Neural cell (in vitro differentiated cells): ENCODE measurements around the gene EDAR.

Experiments used
- EP300 ChIP-seq: fragments of 450-650 bp; conservative IDR thresholded peaks from 2 replicates; pipeline ENCODE4 v1.6.1; 2014; ENCODE audit warnings: antibody characterized with exemption, mild to moderate bottlenecking, moderate library complexity; ENCODE audit not compliant: poor library complexity, severe bottlenecking
- EZH2 ChIP-seq: fragments of 200-600, 300-800 bp; shearing (Covaris generic), sonication (generic); IDR thresholded peaks from 2 replicates; pipeline ENCODE4 v1.6.1; 2014; ENCODE audit warnings: antibody characterized with exemption, low read length, borderline replicate concordance, mild to moderate bottlenecking; ENCODE audit not compliant: insufficient read depth, poor library complexity, severe bottlenecking
- MXI1 ChIP-seq: fragments of 450-650 bp; conservative IDR thresholded peaks from 2 replicates; pipeline ENCODE4 v1.6.1; 2014; ENCODE audit warnings: antibody characterized with exemption, mild to moderate bottlenecking; ENCODE audit not compliant: poor library complexity, severe bottlenecking
- POLR2AphosphoS5 ChIP-seq: IDR thresholded peaks from 2 replicates; pipeline ENCODE4 v1.6.1; 2012
- RAD21 ChIP-seq: fragments of 450-650 bp; conservative IDR thresholded peaks from 2 replicates; pipeline ENCODE4 v1.6.1; 2014; ENCODE audit warnings: antibody characterized with exemption, mild to moderate bottlenecking, moderate library complexity
- SMC3 ChIP-seq: fragments of 450-650 bp; conservative IDR thresholded peaks from 2 replicates; pipeline ENCODE4 v1.6.1; 2014; ENCODE audit warnings: antibody characterized with exemption, mild to moderate bottlenecking, moderate library complexity; ENCODE audit not compliant: poor library complexity
- TAF1 ChIP-seq: IDR thresholded peaks from 2 replicates; pipeline ENCODE4 v1.6.1; 2012; ENCODE audit warnings: low read depth
- TF ChIP-seq, protein P1 (sequence below): fragments of 450-650 bp; IDR thresholded peaks from 2 replicates; pipeline ENCODE4 v1.5.1; 2014; ENCODE audit warnings: antibody characterized with exemption, mild to moderate bottlenecking, moderate library complexity; ENCODE audit not compliant: poor library complexity, severe bottlenecking
- TF ChIP-seq, protein P2 (sequence below): IDR thresholded peaks from 2 replicates; pipeline ENCODE4 v1.6.1; 2012; ENCODE audit warnings: borderline replicate concordance

DNA sequence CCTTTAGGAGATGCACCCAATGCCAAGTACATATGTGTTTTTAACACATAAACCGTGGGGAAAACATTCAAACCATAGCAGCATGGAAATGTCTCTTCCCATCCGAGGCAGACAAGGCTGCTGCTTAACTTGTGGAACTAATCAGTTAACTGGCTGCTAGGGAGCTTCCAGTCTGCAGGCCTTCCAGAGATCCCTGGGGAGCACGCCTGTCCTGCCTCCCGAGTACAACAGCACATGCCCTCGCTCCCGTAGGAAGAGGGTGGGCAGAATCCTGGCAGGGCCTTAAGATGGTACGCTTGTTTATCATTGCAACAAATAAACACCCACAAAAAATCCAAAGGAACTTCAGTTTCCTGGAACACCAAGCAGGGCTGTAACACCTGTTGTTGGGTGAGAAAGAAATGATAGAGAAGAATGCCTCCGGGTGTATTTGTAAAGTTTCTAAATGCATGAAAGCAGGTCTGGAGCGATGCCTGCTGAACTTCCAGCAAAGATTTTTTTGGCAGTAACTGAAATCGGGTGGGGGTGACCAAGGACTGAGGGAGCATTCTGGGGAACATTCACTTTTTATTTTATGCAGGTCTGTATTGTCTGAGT lies 56.2 kb downstream of the EDAR start:
- TF ChIP-seq EP300 (no peak), POLR2AphosphoS5 (no peak), EZH2 (no peak), RAD21 (no peak), MXI1 (no peak), TAF1 (no peak), SMC3 (no peak)
- TF ChIP-seq, protein P1, sequence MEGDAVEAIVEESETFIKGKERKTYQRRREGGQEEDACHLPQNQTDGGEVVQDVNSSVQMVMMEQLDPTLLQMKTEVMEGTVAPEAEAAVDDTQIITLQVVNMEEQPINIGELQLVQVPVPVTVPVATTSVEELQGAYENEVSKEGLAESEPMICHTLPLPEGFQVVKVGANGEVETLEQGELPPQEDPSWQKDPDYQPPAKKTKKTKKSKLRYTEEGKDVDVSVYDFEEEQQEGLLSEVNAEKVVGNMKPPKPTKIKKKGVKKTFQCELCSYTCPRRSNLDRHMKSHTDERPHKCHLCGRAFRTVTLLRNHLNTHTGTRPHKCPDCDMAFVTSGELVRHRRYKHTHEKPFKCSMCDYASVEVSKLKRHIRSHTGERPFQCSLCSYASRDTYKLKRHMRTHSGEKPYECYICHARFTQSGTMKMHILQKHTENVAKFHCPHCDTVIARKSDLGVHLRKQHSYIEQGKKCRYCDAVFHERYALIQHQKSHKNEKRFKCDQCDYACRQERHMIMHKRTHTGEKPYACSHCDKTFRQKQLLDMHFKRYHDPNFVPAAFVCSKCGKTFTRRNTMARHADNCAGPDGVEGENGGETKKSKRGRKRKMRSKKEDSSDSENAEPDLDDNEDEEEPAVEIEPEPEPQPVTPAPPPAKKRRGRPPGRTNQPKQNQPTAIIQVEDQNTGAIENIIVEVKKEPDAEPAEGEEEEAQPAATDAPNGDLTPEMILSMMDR, result no peak
- TF ChIP-seq, protein P2, sequence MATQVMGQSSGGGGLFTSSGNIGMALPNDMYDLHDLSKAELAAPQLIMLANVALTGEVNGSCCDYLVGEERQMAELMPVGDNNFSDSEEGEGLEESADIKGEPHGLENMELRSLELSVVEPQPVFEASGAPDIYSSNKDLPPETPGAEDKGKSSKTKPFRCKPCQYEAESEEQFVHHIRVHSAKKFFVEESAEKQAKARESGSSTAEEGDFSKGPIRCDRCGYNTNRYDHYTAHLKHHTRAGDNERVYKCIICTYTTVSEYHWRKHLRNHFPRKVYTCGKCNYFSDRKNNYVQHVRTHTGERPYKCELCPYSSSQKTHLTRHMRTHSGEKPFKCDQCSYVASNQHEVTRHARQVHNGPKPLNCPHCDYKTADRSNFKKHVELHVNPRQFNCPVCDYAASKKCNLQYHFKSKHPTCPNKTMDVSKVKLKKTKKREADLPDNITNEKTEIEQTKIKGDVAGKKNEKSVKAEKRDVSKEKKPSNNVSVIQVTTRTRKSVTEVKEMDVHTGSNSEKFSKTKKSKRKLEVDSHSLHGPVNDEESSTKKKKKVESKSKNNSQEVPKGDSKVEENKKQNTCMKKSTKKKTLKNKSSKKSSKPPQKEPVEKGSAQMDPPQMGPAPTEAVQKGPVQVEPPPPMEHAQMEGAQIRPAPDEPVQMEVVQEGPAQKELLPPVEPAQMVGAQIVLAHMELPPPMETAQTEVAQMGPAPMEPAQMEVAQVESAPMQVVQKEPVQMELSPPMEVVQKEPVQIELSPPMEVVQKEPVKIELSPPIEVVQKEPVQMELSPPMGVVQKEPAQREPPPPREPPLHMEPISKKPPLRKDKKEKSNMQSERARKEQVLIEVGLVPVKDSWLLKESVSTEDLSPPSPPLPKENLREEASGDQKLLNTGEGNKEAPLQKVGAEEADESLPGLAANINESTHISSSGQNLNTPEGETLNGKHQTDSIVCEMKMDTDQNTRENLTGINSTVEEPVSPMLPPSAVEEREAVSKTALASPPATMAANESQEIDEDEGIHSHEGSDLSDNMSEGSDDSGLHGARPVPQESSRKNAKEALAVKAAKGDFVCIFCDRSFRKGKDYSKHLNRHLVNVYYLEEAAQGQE, result no peak
